ENCODE results near the gene PPIF.

PPIF gene

DNA sequence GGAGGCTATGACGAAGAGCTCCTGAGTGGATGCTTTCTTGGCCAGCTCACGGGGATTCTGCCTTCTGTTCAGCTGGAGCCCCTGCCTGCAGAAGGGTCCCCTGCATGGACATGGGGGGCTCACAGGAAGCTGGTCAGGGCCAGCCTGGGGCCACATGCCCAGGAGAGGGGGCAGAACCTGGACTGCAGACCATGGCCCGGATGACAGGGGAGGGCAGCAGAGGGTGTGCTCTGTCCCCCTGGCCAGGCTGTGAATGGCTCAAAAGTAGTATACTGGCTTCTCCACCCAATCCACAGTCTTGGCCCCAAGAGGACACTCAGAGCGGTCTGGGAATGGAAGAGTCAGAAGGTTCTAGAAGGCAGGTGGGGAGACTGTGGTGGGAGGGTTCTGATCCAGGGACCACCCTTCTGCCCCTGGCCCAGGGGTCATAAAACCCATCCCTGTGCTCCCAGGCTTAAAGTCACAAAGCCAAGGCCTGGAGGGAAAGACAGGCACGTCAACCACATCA is 40.3 kb downstream of the PPIF start:
- no peak for DNase-seq (ENCODE audit: low spot score)

- DNase-seq (ENCODE audit: low spot score), result no peak
Observed at GRCh38 chr10:79387974-79388850, 40.9 kb downstream of the PPIF start.

GRCh38 chr10:79390057-79390456 is 42.8 kb downstream of the PPIF start:
- DNase-seq (ENCODE audit: low spot score), result no peak

DNA sequence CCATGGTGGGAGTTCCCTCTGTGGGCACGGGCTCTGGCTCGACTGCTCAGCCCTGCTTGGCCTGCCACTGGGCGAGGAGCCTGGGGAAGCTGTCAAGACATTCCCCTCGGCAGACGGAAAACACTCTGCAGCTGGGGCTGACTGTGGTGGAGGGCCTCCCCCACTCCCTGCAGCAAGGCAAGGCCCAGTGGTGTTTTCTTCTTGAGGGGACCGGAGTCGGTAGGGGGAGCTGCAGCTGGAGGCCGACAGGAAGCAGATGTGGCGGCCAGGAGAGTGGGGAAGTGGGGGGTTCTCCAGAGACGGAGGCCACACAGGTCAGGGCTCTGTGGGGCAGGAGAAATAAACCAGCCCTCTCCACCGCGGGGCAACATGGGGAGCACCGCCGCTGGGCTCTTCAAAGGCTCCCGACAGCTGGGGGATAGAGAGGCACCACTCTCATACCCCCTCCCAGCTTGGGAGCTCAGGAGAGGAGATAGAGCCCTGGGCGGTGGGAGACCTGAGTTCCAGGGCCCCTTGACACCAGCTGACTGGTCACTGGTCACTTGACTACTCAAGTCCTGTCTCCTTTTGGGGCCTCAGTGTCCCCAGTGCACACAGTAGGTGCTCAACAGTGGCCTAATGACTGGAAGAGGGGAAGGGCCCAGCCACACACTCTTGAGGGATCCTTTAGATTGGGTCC is 43.4 kb downstream of the PPIF start:
- DNase-seq (ENCODE audit: low spot score), result no peak

- no peak for DNase-seq (ENCODE audit: low spot score)
Observed at GRCh38 chr10:79391231-79392019, 44.2 kb downstream of the PPIF start.

DNA sequence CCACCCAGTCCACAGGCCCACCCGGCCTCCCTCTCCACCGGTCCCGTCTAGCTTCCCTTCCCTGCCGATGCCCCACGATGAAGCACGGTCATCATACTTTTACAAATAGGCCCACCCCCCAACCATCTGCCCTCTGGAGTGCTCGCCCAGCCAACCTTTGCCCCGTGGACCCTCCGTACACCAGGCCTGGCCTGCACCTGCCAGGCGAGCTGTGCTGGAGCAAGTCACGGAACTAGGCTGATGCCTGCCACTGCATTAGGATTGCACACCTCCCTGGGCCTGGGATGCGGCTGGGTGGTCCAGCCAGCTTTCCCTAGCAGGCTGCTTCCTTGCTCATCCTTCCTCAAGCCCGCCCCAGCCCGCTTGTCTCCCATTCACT is 44.7 kb downstream of the PPIF start:
- no peak for DNase-seq (ENCODE audit: low spot score)

- DNase-seq (ENCODE audit: low spot score), result no peak
Observed at GRCh38 chr10:79392506-79393176, 45.4 kb downstream of the PPIF start.

GRCh38 chr10:79393221-79393923 is 46.1 kb downstream of the PPIF start:
- DNase-seq (ENCODE audit: low spot score), result no peak

- DNase-seq (ENCODE audit: low spot score), result no peak
Observed at GRCh38 chr10:79393924-79394610, 46.8 kb downstream of the PPIF start.

DNA sequence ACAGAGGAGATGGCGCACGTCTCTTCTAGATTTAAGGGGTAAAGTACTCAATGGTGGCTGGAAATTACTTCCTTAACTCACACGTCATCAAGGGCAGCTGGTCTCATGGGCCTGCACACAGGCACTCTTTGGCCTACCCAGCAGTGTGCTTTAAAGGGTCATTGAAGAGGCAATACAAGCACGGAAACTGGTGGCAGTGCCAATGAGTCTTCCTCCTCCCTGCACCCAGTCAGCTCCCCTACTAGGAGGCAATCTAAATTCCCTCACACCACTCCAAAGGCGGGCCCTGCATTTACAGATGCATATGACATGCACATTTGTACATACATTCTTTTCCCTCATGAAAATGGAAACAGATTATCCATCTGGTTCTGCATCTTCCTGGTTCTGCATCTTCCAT is 47.4 kb downstream of the PPIF start:
- no peak for DNase-seq (ENCODE audit: low spot score)

- DNase-seq (ENCODE audit: low spot score), result no peak
Observed at GRCh38 chr10:79396520-79396919, 49.3 kb downstream of the PPIF start.

GRCh38 chr10:79397051-79397450 is 49.8 kb downstream of the PPIF start:
- DNase-seq (ENCODE audit: low spot score), result no peak

DNA sequence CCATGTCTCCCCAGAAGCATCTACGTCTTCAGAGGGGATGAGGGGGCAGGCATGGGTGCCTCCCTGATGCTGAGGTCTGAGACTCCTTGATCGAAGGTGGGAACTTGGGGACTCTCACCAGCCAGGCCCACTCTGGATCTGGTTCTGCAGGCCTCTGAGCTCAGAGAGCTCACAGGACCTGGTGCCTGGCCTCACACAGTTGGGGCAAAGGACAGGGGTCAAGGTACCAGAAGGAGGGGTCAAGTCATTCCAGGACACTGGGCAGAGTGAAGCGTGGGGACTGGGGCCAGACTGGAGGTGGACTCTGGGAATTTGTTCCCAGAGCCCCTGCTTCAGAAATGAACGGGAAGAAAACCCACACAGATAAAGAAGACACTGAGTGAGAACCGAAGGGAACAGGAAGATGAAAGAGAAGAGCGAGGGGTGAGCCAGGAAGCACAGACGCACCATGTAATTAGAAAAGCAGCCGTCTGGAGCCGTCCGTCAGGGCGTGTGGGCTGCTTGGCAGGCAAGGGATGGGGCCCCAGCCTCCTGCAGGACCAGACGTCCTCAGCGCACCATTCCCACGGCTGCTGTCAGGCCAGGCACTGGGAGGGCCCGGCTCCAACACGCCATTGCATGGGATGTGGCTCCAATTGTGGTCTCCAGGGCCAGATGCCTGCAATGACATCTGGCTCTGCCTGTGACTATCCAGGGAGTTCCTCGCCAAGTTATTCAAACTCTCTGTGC is 50.5 kb downstream of the PPIF start:
- DNase-seq (ENCODE audit: low spot score), result no peak

DNA sequence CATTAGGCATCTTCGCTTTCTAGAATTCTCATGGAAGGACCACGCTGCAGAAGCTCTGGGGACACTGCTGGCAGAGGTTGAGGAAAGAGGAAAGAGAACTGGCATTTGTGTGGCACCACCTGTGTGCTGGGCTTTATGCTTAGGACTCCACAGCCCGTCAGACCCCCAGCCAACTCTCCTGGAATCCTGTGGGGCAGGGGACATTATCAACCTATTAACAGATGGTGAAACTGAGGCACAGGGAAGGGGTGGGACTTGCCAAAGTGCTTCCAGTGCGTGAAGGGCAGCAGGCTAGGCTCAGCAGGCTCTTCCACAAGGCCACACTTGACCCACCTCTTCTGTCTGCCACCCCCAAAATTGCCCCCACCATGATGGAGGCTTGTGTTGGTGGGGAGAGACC is 51.4 kb downstream of the PPIF start:
- no peak for DNase-seq (ENCODE audit: low spot score)

DNA sequence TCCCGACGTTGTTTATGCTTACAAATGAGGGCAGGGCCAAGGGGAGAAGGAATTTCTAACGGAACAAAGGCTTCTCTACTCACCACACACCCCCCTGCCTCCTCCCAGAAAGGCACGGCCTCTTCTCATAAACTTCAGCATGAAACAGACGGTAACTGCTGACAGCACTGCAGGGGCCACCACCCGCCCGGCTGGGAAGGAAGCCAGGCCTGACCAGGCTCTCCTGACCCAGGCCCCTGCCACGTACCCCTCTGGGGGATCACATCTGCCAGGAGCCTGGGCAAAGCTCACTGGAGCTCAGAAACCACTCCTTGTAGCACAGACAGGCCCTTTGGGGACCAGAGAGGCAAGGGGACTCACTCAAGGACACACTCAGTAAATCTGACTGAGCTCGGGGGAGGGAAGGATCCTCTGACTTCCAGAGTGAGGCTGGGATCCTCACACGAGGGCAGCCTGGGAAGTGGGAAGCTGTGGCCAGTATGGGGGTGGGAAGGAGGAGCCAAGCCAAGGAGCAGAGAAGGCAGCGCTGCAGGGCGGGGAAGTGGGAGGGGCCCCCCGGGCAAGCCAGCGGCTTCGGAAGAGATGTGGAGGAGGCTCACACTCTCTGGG is 52.1 kb downstream of the PPIF start:
- peak; percentile 81 for DNase-seq (ENCODE audit: low spot score)

- DNase-seq (ENCODE audit: low spot score), result no peak
Observed at GRCh38 chr10:79400146-79401004, 53.1 kb downstream of the PPIF start.

DNA sequence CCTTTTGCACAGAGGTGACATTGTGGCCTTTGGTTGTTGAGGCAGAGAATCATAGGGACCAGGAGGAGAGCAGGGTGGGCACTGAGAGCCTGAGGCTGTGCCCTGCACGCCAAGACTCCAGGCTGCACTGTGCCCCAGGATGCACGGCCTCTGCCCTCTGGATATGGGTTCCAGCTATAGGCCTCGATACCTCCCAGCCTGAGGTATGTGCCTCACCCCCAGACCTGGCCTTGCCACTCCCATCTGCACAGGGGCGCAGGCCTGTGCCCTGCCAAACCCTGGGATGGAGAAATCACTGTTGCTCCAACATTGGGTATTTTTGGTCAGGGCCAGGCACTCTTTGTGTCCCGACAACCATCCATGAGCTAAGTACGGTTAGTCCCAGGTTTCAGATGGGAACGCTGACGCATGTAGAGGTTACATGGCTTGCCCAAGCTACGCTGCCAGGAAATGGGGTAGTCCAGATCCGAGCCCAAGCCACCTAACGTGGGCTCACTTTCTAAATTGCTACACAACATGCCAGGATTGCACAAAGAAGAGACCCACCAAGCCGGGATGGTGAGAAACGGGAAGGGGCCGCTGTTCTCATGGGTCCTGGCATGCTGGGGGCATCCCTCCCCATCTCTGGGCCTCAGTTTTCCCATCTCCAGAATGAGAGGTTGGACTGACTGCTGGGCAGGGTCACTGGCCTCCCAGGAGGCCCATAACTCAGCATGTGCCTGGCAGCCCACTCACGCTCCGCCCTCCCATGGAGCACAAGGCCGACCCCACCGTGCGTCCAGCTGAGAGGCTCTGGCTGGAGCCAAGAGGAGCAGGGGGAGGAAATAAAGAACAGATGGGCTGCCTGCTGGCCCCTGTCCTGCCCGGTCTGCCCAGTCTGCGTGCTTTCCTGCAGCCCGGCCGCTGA is 54.0 kb downstream of the PPIF start:
- DNase-seq (ENCODE audit: low spot score), result peak; percentile 70

GRCh38 chr10:79402625-79402946 is 55.3 kb downstream of the PPIF start:
- DNase-seq (ENCODE audit: low spot score), result no peak
